Natural killer cell treated with Interleukin-12 subunit alpha and Interleukin-12 subunit beta and Interleukin-15 and Interleukin-18, amount 100 ng/mL, for 72 hours (primary cell): Measurements from ENCODE around the gene CPNE5. TPM values are rescaled to one million over a fixed set of nuclear protein-coding genes. Genes with fewer than 3 reads are reported as not detected.
"Not testable (repeated sequence)": the region's sequence is repeated elsewhere in the genome, so short reads cannot be mapped to it uniquely, and the experiment has no call there.

Experiments
- ATAC-seq, 2 donors: fragments of 150-1000 bp; cut with Tn5 transposase in 1 of 2; sonication (Bioruptor Pico), chemical (Tn5 transposase) in 1 of 2; 2 replicates each; pipeline ENCODE4 v1.10.0; 2021
- DNase-seq: peaks from one replicate; pipeline ENCODE4 v3.0.0; 2022; ENCODE audit warnings: low spot score
- H3K27ac Mint-ChIP-seq, 2 donors: 1 replicate in 1 of 2; 2 replicates in 1 of 2; pipeline ENCODE4 v1.8.0; 2022; ENCODE audit warnings: mixed read lengths in 2 of 2, mild to moderate bottlenecking in 1 of 2, moderate library complexity in 1 of 2
- H3K27me3 Mint-ChIP-seq, 2 donors: 1 replicate in 1 of 2; 2 replicates in 1 of 2; pipeline ENCODE4 v1.8.0; 2022; ENCODE audit warnings: mixed read lengths in 2 of 2
- H3K36me3 Mint-ChIP-seq: one replicate; pipeline ENCODE4 v1.8.0; 2022; ENCODE audit warnings: mixed read lengths
- H3K4me1 Mint-ChIP-seq, 2 donors: 1 replicate in 1 of 2; 2 replicates in 1 of 2; pipeline ENCODE4 v1.8.0; 2022; ENCODE audit warnings: low read depth in 2 of 2, mixed read lengths in 2 of 2, mild to moderate bottlenecking in 1 of 2
- H3K4me3 Mint-ChIP-seq: one replicate; pipeline ENCODE4 v1.8.0; 2022; ENCODE audit warnings: mixed read lengths
- H3K9me3 Mint-ChIP-seq: 2 replicates; pipeline ENCODE4 v1.8.0; 2022; ENCODE audit warnings: mixed read lengths
- total RNA-seq, 2 donors: library from RNA; stranded (reverse); gene quantifications; one replicate each; pipeline ENCODE4 v1.2.3, GENCODE V29; 2022

The CPNE5 gene
- total RNA-seq, 2 donors from 2014 or later: 2.9 to 4.0 TPM

GRCh38 chr6:36822506-36823269 lies 16.6 kb downstream of the CPNE5 start:
- DNase-seq (no peak), ATAC-seq (no peak)
- Mint-ChIP-seq H3K36me3 (no peaks in the 10 kb centered on the region), H3K27me3 (peaks cover 0 to 8% of the 10 kb centered on the region in 2 donors), H3K27ac (no peak overlapping the region), H3K9me3 (no peaks in the 10 kb centered on the region), H3K4me3 (no peak overlapping the region), H3K4me1 (peaks cover 12 to 13% of the 10 kb centered on the region in 2 donors)

- no peaks in the 10 kb centered on the region for H3K9me3 Mint-ChIP-seq
- peaks cover 0 to 3% of the 10 kb centered on the region in 2 donors for H3K27me3 Mint-ChIP-seq
- peaks cover 5 to 6% of the 10 kb centered on the region in 2 donors for H3K4me1 Mint-ChIP-seq
- no peaks in the 10 kb centered on the region for H3K36me3 Mint-ChIP-seq
- no peak overlapping the region for H3K4me3 Mint-ChIP-seq
- H3K27ac Mint-ChIP-seq: no peak overlapping the region
- peak in 1 of 2 donors; percentile 10 for ATAC-seq
- DNase-seq: no peak
These were observed 17.5 kb downstream of the CPNE5 start for GRCh38 chr6:36821581-36822335.

- ATAC-seq (no peak), DNase-seq (no peak)
- Mint-ChIP-seq H3K4me1 (peaks cover 5 to 6% of the 10 kb centered on the region in 2 donors), H3K9me3 (no peaks in the 10 kb centered on the region), H3K4me3 (no peak overlapping the region), H3K36me3 (no peaks in the 10 kb centered on the region), H3K27me3 (no peaks in the 10 kb centered on the region), H3K27ac (peak overlapping the region in 1 of 2 donors; percentile 10)
These were observed 18.3 kb downstream of the CPNE5 start for GRCh38 chr6:36820700-36821580.

- peaks cover 5 to 6% of the 10 kb centered on the region in 2 donors for H3K4me1 Mint-ChIP-seq
- no peaks in the 10 kb centered on the region for H3K27me3 Mint-ChIP-seq
- H3K9me3 Mint-ChIP-seq: no peaks in the 10 kb centered on the region
- H3K27ac Mint-ChIP-seq: no peak overlapping the region
- H3K4me3 Mint-ChIP-seq: no peak overlapping the region
- H3K36me3 Mint-ChIP-seq: no peaks in the 10 kb centered on the region
- no peak for ATAC-seq
- no peak for DNase-seq
These were observed 20.5 kb downstream of the CPNE5 start for GRCh38 chr6:36818756-36819155.

GRCh38 chr6:36817847-36818246 lies 21.4 kb downstream of the CPNE5 start:
- Mint-ChIP-seq H3K36me3 (no peaks in the 10 kb centered on the region), H3K9me3 (no peaks in the 10 kb centered on the region), H3K27me3 (no peaks in the 10 kb centered on the region), H3K27ac (no peak overlapping the region), H3K4me1 (peaks cover 5 to 6% of the 10 kb centered on the region in 2 donors), H3K4me3 (no peak overlapping the region)
- ATAC-seq (no peak), DNase-seq (no peak)

- Mint-ChIP-seq H3K4me3 (no peak overlapping the region), H3K9me3 (no peaks in the 10 kb centered on the region), H3K27me3 (no peaks in the 10 kb centered on the region), H3K4me1 (peaks cover 5 to 6% of the 10 kb centered on the region in 2 donors), H3K36me3 (no peaks in the 10 kb centered on the region), H3K27ac (no peak overlapping the region)
- DNase-seq (no peak), ATAC-seq (no peak)
These were observed 21.9 kb downstream of the CPNE5 start for GRCh38 chr6:36817176-36817817.

GRCh38 chr6:36815962-36816735 lies 23.1 kb downstream of the CPNE5 start:
- DNase-seq: no peak
- Mint-ChIP-seq H3K9me3 (no peaks in the 10 kb centered on the region), H3K27ac (no peak overlapping the region), H3K27me3 (peaks cover 0 to 2% of the 10 kb centered on the region in 2 donors), H3K36me3 (no peaks in the 10 kb centered on the region), H3K4me1 (peaks cover 2 to 6% of the 10 kb centered on the region in 2 donors), H3K4me3 (no peak overlapping the region)
- no peak for ATAC-seq

- Mint-ChIP-seq H3K27me3 (peaks cover 0 to 2% of the 10 kb centered on the region in 2 donors), H3K27ac (no peak overlapping the region), H3K4me3 (no peak overlapping the region), H3K9me3 (no peaks in the 10 kb centered on the region), H3K36me3 (no peaks in the 10 kb centered on the region), H3K4me1 (no peaks in the 10 kb centered on the region)
- DNase-seq: no peak
- no peak for ATAC-seq
These were observed 25.0 kb downstream of the CPNE5 start for GRCh38 chr6:36814249-36814648.

GRCh38 chr6:36813526-36813925 lies 25.7 kb downstream of the CPNE5 start:
- Mint-ChIP-seq H3K27ac (no peak overlapping the region), H3K4me3 (no peak overlapping the region), H3K36me3 (no peaks in the 10 kb centered on the region), H3K9me3 (no peaks in the 10 kb centered on the region), H3K27me3 (peaks cover 0 to 4% of the 10 kb centered on the region in 2 donors), H3K4me1 (no peaks in the 10 kb centered on the region)
- no peak for DNase-seq
- ATAC-seq: no peak

- not testable (repeated sequence) for H3K27me3 Mint-ChIP-seq, H3K36me3 Mint-ChIP-seq, DNase-seq, ATAC-seq, H3K4me3 Mint-ChIP-seq, H3K27ac Mint-ChIP-seq, H3K9me3 Mint-ChIP-seq, H3K4me1 Mint-ChIP-seq
These were observed 26.2 kb downstream of the CPNE5 start for GRCh38 chr6:36813047-36813446.

- Mint-ChIP-seq H3K4me1 (no peaks in the 10 kb centered on the region), H3K27me3 (peaks cover 0 to 11% of the 10 kb centered on the region in 2 donors), H3K4me3 (no peak overlapping the region), H3K27ac (no peak overlapping the region), H3K9me3 (no peaks in the 10 kb centered on the region), H3K36me3 (no peaks in the 10 kb centered on the region)
- no peak for DNase-seq
- no peak for ATAC-seq
These were observed 29.1 kb downstream of the CPNE5 start for GRCh38 chr6:36809941-36810803.

GRCh38 chr6:36809156-36809555 lies 30.1 kb downstream of the CPNE5 start:
- no peak overlapping the region for H3K27ac Mint-ChIP-seq
- peaks cover 8 to 14% of the 10 kb centered on the region in 2 donors for H3K27me3 Mint-ChIP-seq
- DNase-seq: no peak
- no peak overlapping the region for H3K4me3 Mint-ChIP-seq
- ATAC-seq: no peak
- H3K4me1 Mint-ChIP-seq: no peaks in the 10 kb centered on the region
- no peaks in the 10 kb centered on the region for H3K9me3 Mint-ChIP-seq
- H3K36me3 Mint-ChIP-seq: no peaks in the 10 kb centered on the region
